ENCODE data around the gene TES.
A peak's percentile ranks its signal among the peaks of the same experiment; 100 is the strongest.
"Not testable (repeated sequence)": the region's sequence is repeated elsewhere in the genome, so short reads cannot be mapped to it uniquely, and the experiment has no call there.

The TES gene

GRCh38 chr7:116225860-116226259 lies 15.5 kb downstream of the TES start:
- DNase-seq: no peak

DNA sequence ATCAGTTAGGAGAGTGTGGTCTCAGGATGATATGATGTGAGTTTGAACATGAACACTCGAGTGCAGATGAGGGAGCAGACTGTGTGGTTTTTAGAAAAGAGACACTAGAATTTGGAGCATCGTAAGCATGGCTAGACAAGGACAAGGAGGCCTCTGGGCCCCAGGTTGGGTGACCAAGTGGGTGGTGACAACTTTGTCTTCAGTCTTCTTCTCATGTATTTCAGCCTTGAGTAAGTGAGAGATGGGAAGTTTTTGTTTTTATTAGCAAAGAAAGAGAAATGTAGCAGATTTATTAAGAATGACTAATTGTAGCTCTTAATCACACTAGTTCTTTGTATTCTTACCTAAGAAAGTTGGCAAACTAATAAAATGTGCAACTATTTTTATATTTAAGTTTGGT lies 16.3 kb downstream of the TES start:
- no peak for DNase-seq

- DNase-seq: no peak
Measured at GRCh38 chr7:116227678-116228239, 17.4 kb downstream of the TES start.

DNA sequence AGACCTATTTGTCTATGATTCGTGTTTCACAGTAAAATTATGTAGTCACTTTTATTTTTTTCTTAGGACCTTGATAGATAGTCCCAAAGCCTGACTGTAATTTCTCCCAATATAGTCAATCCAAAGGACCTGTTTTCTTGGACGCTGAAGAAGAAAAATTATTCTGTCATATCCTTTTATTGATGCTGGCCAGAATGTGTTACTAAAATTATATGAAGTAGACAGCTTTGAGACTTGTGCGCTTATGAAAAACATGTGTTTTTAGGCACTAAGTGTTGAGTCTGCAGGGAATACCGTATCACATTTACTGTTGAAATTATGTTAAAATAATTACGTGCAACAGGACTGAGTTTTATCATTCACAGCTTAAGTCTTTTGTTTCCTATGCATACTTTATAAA lies 17.9 kb downstream of the TES start:
- DNase-seq: no peak

GRCh38 chr7:116229366-116229765 lies 19.0 kb downstream of the TES start:
- DNase-seq: no peak

GRCh38 chr7:116230191-116231005 lies 20.1 kb downstream of the TES start:
- no peak for DNase-seq

- no peak for DNase-seq
Measured at GRCh38 chr7:116231543-116231942, 21.2 kb downstream of the TES start.

GRCh38 chr7:116231949-116232348 lies 21.6 kb downstream of the TES start:
- no peak for DNase-seq

DNA sequence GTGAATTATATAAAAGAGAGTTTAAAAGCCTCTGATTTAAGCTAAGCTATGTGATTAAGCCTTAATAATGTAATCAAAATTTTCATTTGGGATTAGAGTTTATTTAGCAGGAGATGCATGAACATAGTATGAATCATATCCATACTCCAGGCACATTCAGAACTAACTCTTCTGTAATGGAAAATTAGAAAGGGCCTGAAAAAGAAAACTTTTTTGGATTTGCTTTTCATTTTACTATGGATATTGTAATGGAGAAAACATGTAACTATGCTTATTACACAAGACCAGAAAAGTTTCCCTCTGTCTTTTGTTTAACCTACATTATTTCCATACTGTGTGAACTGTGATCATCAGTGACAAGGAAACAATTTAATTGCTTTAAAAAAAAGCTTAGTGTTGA lies 22.0 kb downstream of the TES start:
- DNase-seq: no peak

DNA sequence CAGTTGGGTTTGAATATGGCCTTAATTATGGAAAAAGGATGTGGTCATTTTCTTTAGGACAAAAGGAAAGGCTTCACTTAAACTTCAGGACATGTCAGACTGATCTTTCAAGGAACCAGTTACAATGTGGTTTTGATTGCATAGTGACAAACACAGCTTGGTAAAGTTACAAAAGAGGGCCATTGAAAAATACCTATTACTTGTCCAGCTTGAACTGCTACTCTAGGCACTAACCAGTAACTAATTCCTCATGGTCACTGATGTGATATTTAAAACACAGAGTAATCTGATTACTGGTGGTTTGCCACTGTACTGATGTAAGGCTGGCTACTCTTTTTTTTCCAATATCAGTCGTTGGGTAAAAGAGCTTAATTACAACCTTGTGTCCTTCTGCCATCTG lies 22.6 kb downstream of the TES start:
- no peak for DNase-seq

DNA sequence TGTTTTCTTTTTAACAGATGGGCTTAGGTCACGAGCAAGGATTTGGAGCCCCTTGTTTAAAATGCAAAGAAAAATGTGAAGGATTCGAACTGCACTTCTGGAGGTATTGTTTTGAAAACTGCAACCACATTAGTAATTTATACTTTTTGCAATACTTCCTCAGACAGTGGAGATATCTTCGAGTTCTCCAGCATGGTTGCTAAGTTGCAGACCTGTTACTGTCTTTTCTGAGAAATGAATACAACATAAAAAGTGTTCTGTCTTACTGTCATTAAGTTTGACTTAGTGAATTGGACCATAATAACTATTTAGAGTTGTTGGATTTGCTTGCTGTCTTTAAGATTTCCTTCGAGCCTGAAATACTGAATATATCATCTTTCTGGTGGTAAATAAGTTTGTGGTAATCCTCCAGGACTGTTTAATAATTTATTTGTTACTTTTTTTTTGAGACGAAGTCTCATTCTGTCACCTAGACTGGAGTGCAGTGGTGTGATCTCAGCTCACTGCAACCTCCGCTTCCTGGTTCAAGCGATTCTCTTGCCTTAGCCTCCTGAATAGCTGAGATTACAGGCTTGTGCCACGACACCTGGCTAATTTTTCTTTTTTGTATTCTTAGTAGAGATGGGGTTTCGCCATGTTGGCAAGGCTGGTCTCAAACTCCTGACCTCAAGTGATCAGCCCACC lies 24.3 kb downstream of the TES start:
- no peak for DNase-seq

GRCh38 chr7:116235380-116235779 lies 25.0 kb downstream of the TES start:
- no peak for DNase-seq

GRCh38 chr7:116236020-116236630 lies 25.8 kb downstream of the TES start:
- peak; percentile 32 for DNase-seq

DNA sequence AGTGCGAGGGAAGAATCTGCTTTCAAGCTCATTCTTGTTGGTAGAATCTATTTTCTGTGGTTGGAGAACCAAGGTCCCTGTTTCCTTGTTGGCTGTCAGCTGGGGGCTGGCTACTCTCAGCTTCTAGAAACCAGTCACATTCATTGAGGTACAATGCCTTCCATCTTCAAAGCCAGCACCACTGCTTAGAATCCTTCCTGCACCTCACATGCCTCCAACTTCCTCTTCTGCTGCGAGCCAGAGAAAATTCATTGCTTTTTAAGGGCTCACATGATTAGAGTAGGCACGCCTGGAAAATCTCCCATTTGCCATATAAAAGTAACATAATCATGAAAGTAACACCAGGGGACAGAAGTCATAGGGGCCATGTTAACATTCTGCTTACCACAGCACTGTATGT lies 28.7 kb downstream of the TES start:
- no peak for DNase-seq

GRCh38 chr7:116239434-116239833 lies 29.1 kb downstream of the TES start:
- DNase-seq: no peak

DNA sequence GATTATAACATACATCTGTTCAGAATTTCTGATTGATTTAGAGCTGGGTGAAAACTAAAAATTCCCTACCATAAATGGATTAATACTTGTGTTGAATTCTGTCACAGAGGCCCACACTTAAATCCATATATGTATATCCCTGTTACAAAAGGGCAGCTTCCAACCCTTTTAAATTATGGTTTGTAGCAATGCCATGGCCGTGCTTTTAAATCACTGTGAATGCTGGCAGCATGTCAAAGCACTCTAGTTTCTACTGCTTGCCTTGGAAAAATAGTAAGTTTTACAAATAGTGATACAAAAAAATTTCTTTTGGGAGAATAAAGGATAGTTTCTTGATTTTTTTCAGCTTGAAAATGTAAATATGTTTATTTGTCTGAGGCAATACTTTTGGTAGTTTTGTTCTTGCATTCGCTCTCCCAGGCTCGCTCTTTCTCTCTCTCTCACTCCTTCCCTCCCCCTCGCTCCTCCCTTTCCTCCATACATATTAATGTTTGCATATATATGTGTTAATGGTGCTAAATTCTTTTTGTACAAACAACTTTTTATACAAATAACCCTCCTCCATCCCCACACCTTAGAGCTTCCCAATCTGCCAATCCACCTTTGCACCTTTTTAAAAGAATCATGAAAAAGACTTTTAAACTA lies 29.8 kb downstream of the TES start:
- no peak for DNase-seq

DNA sequence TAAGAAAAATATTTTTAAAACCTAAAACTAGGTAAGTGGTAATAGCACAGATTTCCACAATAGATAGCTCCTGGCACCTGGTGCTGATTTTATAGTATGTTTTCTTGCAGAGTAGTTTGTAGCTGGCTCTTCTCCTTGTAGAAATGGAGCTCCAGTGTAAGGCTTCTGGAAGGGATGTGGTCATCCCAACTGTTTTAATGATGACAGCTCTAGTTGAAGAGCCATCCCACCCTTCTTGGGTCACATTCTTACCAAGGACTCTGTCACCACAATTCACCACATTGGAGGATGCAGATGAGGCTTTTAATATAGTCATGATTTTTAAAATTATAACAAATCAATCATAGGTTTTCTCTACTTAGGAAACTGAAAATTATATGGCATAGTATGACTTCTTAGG lies 31.0 kb downstream of the TES start:
- no peak for DNase-seq

DNA sequence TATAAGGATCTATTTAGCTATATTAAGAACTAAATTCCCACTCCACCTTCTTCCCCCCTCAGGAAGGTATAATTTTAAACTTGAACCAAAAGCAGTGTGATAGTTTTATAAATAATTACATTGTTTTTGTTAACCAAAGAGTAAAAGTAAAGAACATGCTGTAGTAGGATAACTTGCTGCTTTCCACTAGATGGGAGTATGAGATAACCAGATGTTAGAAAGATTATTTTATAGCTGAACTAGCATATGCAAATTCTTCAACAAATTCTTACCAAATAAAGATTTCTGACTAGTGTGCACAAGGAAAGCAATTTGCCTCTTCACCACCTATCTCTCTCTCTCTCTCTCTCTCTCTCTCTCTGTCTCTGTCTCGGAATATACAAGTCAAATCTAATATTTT lies 31.8 kb downstream of the TES start:
- DNase-seq: no peak

GRCh38 chr7:116242759-116243158 lies 32.4 kb downstream of the TES start:
- no peak for DNase-seq

- not testable (repeated sequence) for DNase-seq
Measured at GRCh38 chr7:116244803-116245202, 34.5 kb downstream of the TES start.

DNA sequence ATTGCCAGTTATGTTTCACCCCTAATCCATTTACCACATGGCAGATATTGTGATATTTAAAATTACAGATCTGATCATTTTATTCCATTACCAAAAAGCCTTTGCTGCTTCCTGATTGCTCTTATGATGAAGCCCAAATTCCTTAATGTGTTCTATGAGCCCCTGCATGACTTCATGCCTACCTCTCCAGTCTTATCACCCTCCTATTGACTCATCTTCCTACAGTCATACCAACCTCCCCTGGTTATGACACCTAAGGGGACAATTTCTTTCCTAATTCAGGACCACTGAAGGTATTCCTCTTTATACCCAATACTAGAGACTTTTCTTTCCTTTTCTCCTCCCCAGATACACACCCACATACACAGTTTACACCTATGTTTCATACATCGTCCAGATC lies 36.0 kb downstream of the TES start:
- DNase-seq: no peak

- no peak for DNase-seq
Measured at GRCh38 chr7:116249969-116250553, 39.7 kb downstream of the TES start.

- no peak for DNase-seq
Measured at GRCh38 chr7:116251675-116252074, 41.3 kb downstream of the TES start.

All from NCI-H1417 treated with DMSO at 0.1 percent for 48 hours (cell line).